GM23338 (cell line): ENCODE measurements around the gene CPA3. TPM values are rescaled to one million over a fixed set of nuclear protein-coding genes. Genes with fewer than 3 reads are reported as not detected.

Experiments used
- ATAC-seq: fragments of 200-7000 bp; cut with Tn5 transposase; 3 replicates; pipeline ENCODE4 v1.9.1; 2020
- DNase-seq: peaks from one replicate; pipeline ENCODE4 v3.0.0-alpha.2; 2015; ENCODE audit warnings: low spot score
- H2AFZ ChIP-seq: fragments of 200-600 bp; sonication (generic); 2 replicates; pipeline ENCODE4 v1.8.0; 2016; ENCODE audit warnings: antibody characterized with exemption, mild to moderate bottlenecking, moderate library complexity
- H3F3A ChIP-seq: fragments of 200-600 bp; sonication (generic); replicated peaks from 2 replicates; pipeline ENCODE4 v1.8.0; 2017; ENCODE audit warnings: antibody characterized with exemption, mixed run types, low read depth
- H3K27ac ChIP-seq: fragments of 200-600 bp; sonication (generic); 2 replicates; pipeline ENCODE4 v1.6.1; 2016; ENCODE audit warnings: low read depth
- H3K27me3 ChIP-seq: fragments of 200-600 bp; sonication (generic); 2 replicates; pipeline ENCODE4 v1.8.0; 2016; ENCODE audit warnings: mild to moderate bottlenecking, mixed run types, moderate library complexity; ENCODE audit not compliant: insufficient read depth
- H3K36me3 ChIP-seq: fragments of 200-600 bp; sonication (generic); 2 replicates; pipeline ENCODE4 v1.8.0; 2016; ENCODE audit warnings: mild to moderate bottlenecking; ENCODE audit not compliant: insufficient read depth
- H3K4me1 ChIP-seq: fragments of 200-600 bp; sonication (generic); 2 replicates; pipeline ENCODE4 v1.8.0; 2016; ENCODE audit warnings: mild to moderate bottlenecking, moderate library complexity; ENCODE audit not compliant: insufficient read depth
- H3K4me2 ChIP-seq: fragments of 200-600 bp; sonication (generic); 2 replicates; pipeline ENCODE4 v1.7.1; 2017; ENCODE audit warnings: mixed run types
- H3K4me3 ChIP-seq: fragments of 200-600 bp; sonication (generic); 2 replicates; pipeline ENCODE4 v1.6.1; 2016; ENCODE audit warnings: mixed run types
- H3K79me2 ChIP-seq: fragments of 200-600 bp; sonication (generic); replicated peaks from 2 replicates; pipeline ENCODE4 v1.8.0; 2017; ENCODE audit warnings: mild to moderate bottlenecking; ENCODE audit not compliant: insufficient read depth
- H3K9me2 ChIP-seq: fragments of 200-600 bp; sonication (generic); 2 replicates; pipeline ENCODE4 v1.8.0; 2017; ENCODE audit not compliant: insufficient read depth
- H4K20me1 ChIP-seq: fragments of 200-600 bp; sonication (generic); replicated peaks from 2 replicates; pipeline ENCODE4 v1.8.0; 2017; ENCODE audit warnings: mild to moderate bottlenecking; ENCODE audit not compliant: insufficient read depth
- H3K27ac Mint-ChIP-seq: 2 replicates; pipeline ENCODE4 v1.8.0; 2020; ENCODE audit warnings: inconsistent platforms, mild to moderate bottlenecking, moderate library complexity, mixed read lengths
- H3K27me3 Mint-ChIP-seq: 3 replicates; pipeline ENCODE4 v1.8.0; 2022; ENCODE audit warnings: low read depth, mild to moderate bottlenecking, moderate library complexity, mixed read lengths, inconsistent platforms; ENCODE audit not compliant: insufficient read depth, poor library complexity
- H3K36me3 Mint-ChIP-seq: 3 replicates; pipeline ENCODE4 v1.8.0; 2021; ENCODE audit warnings: low read depth, mild to moderate bottlenecking, inconsistent platforms, moderate library complexity, mixed read lengths
- H3K4me1 Mint-ChIP-seq: 3 replicates; pipeline ENCODE4 v1.8.0; 2020; ENCODE audit warnings: mild to moderate bottlenecking, inconsistent platforms, mixed read lengths
- H3K4me3 Mint-ChIP-seq: 3 replicates; pipeline ENCODE4 v1.8.0; 2021; ENCODE audit warnings: moderate library complexity, mild to moderate bottlenecking, inconsistent platforms, mixed read lengths
- H3K9me3 Mint-ChIP-seq: 3 replicates; pipeline ENCODE4 v1.8.0; 2020; ENCODE audit warnings: moderate library complexity, mild to moderate bottlenecking, inconsistent platforms, mixed read lengths
- EZH2 ChIP-seq: fragments of 200-600 bp; sonication (generic); IDR thresholded peaks from one replicate; pipeline ENCODE4 v1.8.0; 2017; ENCODE audit warnings: antibody characterized with exemption, mild to moderate bottlenecking, low read depth; ENCODE audit not compliant: unreplicated experiment
- EZH2phosphoT487 ChIP-seq: fragments of 200-600 bp; sonication (generic); IDR thresholded peaks from one replicate; pipeline ENCODE4 v1.8.1; 2018; ENCODE audit warnings: antibody characterized with exemption; ENCODE audit not compliant: unreplicated experiment
- JUNB ChIP-seq: IDR thresholded peaks from one replicate; pipeline ENCODE4 v1.6.1; 2016; ENCODE audit warnings: antibody characterized with exemption; ENCODE audit not compliant: unreplicated experiment
- NANOG ChIP-seq: IDR thresholded peaks from 2 replicates; pipeline ENCODE4 v1.6.1; 2016; ENCODE audit warnings: antibody characterized with exemption, borderline replicate concordance
- POLR2AphosphoS5 ChIP-seq: IDR thresholded peaks from 2 replicates; pipeline ENCODE4 v1.6.1; 2016; ENCODE audit warnings: antibody characterized with exemption, low read depth
- STAT1 ChIP-seq: IDR thresholded peaks from one replicate; pipeline ENCODE4 v1.6.1; 2016; ENCODE audit warnings: antibody characterized with exemption; ENCODE audit not compliant: unreplicated experiment
- ZNF114 ChIP-seq: fragments of 250-450 bp; sonication (Bioruptor Pico); IDR thresholded peaks from 2 replicates; pipeline ENCODE4 v1.5.0; 2020; ENCODE audit warnings: mild to moderate bottlenecking, moderate library complexity
- ZNF331 ChIP-seq: fragments of 250-450 bp; sonication (Bioruptor Pico); IDR thresholded peaks from 2 replicates; pipeline ENCODE4 v1.5.0; 2020; ENCODE audit warnings: low read depth, mild to moderate bottlenecking, moderate library complexity
- polyA plus RNA-seq: library from polyadenylated mRNA; unstranded; fragments of >200 nt; fragmentation: Nextera tagmentation; extraction: Ambion mirVana; gene quantifications from 2 replicates; pipeline ENCODE4 v1.2.1, GENCODE V29; 2016
- total RNA-seq: library from RNA; depleted of rRNA; stranded (reverse); fragments of >200 nt; shearing (Covaris generic); gene quantifications from 2 replicates; pipeline ENCODE4 v1.2.3, GENCODE V29; 2014
- TF ChIP-seq, protein P1 (sequence below): fragments of 250-450 bp; sonication (Bioruptor Pico); IDR thresholded peaks from 2 replicates; pipeline ENCODE4 v1.5.0; 2020; ENCODE audit warnings: mild to moderate bottlenecking, moderate library complexity
- TF ChIP-seq, protein P2 (sequence below), 2 experiments: fragments of 200-600 bp in 1 of 2; sonication (generic) in 1 of 2; conservative IDR thresholded peaks; 2 replicates each; pipeline versions ENCODE4 v1.5.1 to v1.6.1; 2016 to 2017; ENCODE audit warnings: antibody characterized with exemption in 2 of 2, low read depth in 2 of 2, mild to moderate bottlenecking in 2 of 2, moderate library complexity in 1 of 2
- TF ChIP-seq, protein P3 (sequence below): IDR thresholded peaks from one replicate; pipeline ENCODE4 v1.6.1; 2018; ENCODE audit warnings: antibody characterized with exemption; ENCODE audit not compliant: unreplicated experiment
- TF ChIP-seq, protein P4 (sequence below): IDR thresholded peaks from 2 replicates; pipeline ENCODE4 v1.6.1; 2016; ENCODE audit warnings: antibody characterized with exemption

The CPA3 gene
- total and polyA plus RNA-seq, 2 experiments from 2014 or later: not detected

DNA sequence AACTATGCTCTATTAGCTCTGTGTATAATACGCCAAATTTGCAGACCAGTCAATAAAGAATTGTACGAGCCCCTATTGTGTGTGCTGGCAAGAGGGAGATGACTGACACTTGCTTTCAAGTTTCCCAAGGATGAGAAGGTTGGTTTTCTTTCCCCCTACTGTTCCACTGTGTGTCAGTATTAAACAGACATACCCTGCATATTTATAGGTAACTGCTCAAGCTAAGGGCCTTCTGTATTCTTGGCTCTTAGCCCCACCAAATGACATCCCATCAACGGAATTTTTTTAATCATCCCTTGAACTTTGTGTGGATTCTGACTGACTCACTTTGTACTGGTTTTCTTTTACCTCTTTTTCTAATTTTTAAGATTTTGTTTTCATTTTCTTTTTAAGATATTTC, 65.7 kb downstream of the CPA3 start:
- TF ChIP-seq NANOG (no peak), EZH2 (no peak), EZH2phosphoT487 (no peak), POLR2AphosphoS5 (no peak), JUNB (no peak), ZNF331 (CRISPR knock-in tag) (no peak), ZNF114 (no peak), STAT1 (no peak)
- TF ChIP-seq, protein P1, sequence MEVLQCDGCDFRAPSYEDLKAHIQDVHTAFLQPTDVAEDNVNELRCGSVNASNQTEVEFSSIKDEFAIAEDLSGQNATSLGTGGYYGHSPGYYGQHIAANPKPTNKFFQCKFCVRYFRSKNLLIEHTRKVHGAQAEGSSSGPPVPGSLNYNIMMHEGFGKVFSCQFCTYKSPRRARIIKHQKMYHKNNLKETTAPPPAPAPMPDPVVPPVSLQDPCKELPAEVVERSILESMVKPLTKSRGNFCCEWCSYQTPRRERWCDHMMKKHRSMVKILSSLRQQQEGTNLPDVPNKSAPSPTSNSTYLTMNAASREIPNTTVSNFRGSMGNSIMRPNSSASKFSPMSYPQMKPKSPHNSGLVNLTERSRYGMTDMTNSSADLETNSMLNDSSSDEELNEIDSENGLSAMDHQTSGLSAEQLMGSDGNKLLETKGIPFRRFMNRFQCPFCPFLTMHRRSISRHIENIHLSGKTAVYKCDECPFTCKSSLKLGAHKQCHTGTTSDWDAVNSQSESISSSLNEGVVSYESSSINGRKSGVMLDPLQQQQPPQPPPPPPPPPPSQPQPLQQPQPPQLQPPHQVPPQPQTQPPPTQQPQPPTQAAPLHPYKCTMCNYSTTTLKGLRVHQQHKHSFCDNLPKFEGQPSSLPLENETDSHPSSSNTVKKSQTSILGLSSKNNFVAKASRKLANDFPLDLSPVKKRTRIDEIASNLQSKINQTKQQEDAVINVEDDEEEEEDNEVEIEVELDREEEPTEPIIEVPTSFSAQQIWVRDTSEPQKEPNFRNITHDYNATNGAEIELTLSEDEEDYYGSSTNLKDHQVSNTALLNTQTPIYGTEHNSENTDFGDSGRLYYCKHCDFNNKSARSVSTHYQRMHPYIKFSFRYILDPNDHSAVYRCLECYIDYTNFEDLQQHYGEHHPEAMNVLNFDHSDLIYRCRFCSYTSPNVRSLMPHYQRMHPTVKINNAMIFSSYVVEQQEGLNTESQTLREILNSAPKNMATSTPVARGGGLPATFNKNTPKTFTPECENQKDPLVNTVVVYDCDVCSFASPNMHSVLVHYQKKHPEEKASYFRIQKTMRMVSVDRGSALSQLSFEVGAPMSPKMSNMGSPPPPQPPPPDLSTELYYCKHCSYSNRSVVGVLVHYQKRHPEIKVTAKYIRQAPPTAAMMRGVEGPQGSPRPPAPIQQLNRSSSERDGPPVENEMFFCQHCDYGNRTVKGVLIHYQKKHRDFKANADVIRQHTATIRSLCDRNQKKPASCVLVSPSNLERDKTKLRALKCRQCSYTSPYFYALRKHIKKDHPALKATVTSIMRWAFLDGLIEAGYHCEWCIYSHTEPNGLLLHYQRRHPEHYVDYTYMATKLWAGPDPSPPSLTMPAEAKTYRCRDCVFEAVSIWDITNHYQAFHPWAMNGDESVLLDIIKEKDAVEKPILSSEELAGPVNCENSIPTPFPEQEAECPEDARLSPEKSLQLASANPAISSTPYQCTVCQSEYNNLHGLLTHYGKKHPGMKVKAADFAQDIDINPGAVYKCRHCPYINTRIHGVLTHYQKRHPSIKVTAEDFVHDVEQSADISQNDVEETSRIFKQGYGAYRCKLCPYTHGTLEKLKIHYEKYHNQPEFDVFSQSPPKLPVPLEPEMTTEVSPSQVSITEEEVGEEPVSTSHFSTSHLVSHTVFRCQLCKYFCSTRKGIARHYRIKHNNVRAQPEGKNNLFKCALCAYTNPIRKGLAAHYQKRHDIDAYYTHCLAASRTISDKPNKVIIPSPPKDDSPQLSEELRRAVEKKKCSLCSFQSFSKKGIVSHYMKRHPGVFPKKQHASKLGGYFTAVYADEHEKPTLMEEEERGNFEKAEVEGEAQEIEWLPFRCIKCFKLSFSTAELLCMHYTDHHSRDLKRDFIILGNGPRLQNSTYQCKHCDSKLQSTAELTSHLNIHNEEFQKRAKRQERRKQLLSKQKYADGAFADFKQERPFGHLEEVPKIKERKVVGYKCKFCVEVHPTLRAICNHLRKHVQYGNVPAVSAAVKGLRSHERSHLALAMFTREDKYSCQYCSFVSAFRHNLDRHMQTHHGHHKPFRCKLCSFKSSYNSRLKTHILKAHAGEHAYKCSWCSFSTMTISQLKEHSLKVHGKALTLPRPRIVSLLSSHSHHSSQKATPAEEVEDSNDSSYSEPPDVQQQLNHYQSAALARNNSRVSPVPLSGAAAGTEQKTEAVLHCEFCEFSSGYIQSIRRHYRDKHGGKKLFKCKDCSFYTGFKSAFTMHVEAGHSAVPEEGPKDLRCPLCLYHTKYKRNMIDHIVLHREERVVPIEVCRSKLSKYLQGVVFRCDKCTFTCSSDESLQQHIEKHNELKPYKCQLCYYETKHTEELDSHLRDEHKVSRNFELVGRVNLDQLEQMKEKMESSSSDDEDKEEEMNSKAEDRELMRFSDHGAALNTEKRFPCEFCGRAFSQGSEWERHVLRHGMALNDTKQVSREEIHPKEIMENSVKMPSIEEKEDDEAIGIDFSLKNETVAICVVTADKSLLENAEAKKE (CRISPR knock-in tag): no peak
- TF ChIP-seq, protein P2, sequence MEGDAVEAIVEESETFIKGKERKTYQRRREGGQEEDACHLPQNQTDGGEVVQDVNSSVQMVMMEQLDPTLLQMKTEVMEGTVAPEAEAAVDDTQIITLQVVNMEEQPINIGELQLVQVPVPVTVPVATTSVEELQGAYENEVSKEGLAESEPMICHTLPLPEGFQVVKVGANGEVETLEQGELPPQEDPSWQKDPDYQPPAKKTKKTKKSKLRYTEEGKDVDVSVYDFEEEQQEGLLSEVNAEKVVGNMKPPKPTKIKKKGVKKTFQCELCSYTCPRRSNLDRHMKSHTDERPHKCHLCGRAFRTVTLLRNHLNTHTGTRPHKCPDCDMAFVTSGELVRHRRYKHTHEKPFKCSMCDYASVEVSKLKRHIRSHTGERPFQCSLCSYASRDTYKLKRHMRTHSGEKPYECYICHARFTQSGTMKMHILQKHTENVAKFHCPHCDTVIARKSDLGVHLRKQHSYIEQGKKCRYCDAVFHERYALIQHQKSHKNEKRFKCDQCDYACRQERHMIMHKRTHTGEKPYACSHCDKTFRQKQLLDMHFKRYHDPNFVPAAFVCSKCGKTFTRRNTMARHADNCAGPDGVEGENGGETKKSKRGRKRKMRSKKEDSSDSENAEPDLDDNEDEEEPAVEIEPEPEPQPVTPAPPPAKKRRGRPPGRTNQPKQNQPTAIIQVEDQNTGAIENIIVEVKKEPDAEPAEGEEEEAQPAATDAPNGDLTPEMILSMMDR (conservative IDR thresholded peaks at IDR 0.05; ENCODE audit: low read depth in 2 of 2): no peak
- TF ChIP-seq, protein P3, sequence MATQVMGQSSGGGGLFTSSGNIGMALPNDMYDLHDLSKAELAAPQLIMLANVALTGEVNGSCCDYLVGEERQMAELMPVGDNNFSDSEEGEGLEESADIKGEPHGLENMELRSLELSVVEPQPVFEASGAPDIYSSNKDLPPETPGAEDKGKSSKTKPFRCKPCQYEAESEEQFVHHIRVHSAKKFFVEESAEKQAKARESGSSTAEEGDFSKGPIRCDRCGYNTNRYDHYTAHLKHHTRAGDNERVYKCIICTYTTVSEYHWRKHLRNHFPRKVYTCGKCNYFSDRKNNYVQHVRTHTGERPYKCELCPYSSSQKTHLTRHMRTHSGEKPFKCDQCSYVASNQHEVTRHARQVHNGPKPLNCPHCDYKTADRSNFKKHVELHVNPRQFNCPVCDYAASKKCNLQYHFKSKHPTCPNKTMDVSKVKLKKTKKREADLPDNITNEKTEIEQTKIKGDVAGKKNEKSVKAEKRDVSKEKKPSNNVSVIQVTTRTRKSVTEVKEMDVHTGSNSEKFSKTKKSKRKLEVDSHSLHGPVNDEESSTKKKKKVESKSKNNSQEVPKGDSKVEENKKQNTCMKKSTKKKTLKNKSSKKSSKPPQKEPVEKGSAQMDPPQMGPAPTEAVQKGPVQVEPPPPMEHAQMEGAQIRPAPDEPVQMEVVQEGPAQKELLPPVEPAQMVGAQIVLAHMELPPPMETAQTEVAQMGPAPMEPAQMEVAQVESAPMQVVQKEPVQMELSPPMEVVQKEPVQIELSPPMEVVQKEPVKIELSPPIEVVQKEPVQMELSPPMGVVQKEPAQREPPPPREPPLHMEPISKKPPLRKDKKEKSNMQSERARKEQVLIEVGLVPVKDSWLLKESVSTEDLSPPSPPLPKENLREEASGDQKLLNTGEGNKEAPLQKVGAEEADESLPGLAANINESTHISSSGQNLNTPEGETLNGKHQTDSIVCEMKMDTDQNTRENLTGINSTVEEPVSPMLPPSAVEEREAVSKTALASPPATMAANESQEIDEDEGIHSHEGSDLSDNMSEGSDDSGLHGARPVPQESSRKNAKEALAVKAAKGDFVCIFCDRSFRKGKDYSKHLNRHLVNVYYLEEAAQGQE: no peak
- TF ChIP-seq, protein P4, sequence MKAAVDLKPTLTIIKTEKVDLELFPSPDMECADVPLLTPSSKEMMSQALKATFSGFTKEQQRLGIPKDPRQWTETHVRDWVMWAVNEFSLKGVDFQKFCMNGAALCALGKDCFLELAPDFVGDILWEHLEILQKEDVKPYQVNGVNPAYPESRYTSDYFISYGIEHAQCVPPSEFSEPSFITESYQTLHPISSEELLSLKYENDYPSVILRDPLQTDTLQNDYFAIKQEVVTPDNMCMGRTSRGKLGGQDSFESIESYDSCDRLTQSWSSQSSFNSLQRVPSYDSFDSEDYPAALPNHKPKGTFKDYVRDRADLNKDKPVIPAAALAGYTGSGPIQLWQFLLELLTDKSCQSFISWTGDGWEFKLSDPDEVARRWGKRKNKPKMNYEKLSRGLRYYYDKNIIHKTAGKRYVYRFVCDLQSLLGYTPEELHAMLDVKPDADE: no peak
- peaks cover 2% of the 10 kb centered on the region; the same call in 1 of the 2 replicates for H3K9me2 ChIP-seq
- Mint-ChIP-seq H3K9me3 (no peaks in the 10 kb centered on the region), H3K4me1 (peaks cover 3% of the 10 kb centered on the region; the same call in 2 of the 3 replicates), H3K27ac (no peak overlapping the region), H3K36me3 (no peaks in the 10 kb centered on the region), H3K27me3 (peaks cover 2% of the 10 kb centered on the region), H3K4me3 (no peak overlapping the region)
- no peaks in the 10 kb centered on the region for H3K36me3 ChIP-seq
- H4K20me1 ChIP-seq: no peaks in the 10 kb centered on the region
- H3F3A ChIP-seq: no peaks in the 10 kb centered on the region
- no peak overlapping the region for H3K4me3 ChIP-seq
- ATAC-seq: no peak
- no peaks in the 10 kb centered on the region for H3K79me2 ChIP-seq
- no peak for DNase-seq
- no peaks in the 10 kb centered on the region for H3K4me1 ChIP-seq
- no peak overlapping the region for H3K27ac ChIP-seq
- no peak overlapping the region for H2AFZ ChIP-seq
- H3K4me2 ChIP-seq: no peak overlapping the region
- no peaks in the 10 kb centered on the region for H3K27me3 ChIP-seq
